Measurements from ENCODE around the gene PDGFRB.

The PDGFRB gene

DNA sequence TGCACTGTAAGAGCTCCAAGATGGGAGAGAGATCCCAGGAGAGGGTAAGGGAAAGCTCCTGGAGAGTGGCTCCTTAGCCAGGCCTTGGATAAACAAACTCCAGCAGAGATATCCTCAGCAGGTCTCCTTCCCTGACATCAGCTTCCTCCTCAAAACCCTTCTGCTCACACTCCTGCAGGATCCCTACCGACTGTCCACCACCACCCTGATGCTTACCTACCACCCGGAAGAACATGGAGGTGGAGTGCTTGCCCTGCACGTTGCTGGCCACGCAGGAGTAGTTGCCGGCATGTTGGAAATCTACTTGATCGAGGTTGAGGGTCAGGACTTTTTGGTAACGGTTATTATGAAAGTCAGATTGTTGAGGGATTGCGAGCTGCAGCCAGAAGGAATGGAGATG, 78.6 kb downstream of the PDGFRB start:
- TF ChIP-seq EZH2phosphoT487 (IDR thresholded peaks at IDR 0.05; ENCODE audit: borderline replicate concordance, low read length), result no peak
- TF ChIP-seq, protein P1, sequence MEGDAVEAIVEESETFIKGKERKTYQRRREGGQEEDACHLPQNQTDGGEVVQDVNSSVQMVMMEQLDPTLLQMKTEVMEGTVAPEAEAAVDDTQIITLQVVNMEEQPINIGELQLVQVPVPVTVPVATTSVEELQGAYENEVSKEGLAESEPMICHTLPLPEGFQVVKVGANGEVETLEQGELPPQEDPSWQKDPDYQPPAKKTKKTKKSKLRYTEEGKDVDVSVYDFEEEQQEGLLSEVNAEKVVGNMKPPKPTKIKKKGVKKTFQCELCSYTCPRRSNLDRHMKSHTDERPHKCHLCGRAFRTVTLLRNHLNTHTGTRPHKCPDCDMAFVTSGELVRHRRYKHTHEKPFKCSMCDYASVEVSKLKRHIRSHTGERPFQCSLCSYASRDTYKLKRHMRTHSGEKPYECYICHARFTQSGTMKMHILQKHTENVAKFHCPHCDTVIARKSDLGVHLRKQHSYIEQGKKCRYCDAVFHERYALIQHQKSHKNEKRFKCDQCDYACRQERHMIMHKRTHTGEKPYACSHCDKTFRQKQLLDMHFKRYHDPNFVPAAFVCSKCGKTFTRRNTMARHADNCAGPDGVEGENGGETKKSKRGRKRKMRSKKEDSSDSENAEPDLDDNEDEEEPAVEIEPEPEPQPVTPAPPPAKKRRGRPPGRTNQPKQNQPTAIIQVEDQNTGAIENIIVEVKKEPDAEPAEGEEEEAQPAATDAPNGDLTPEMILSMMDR (IDR thresholded peaks at IDR 0.05; ENCODE audit: low read depth, low read length, poor library complexity, severe bottlenecking), result no peak
- Histone ChIP-seq H3K36me3 (ENCODE audit: control insufficient read depth, low read length) (no peaks in the 10 kb centered on the region), H3K4me1 (ENCODE audit: control insufficient read depth, low read length) (peaks cover 10% of the 10 kb centered on the region), H3K79me2 (ENCODE audit: control insufficient read depth, low read length) (no peaks in the 10 kb centered on the region), H3K9me3 (ENCODE audit: control insufficient read depth, insufficient read depth, low read length) (no peaks in the 10 kb centered on the region), H3K9me2 (replicated peaks; ENCODE audit: control insufficient read depth, low read length) (no peaks in the 10 kb centered on the region), H3K27me3 (ENCODE audit: control insufficient read depth, low read length) (peaks cover 14% of the 10 kb centered on the region), H3F3A (ENCODE audit: control insufficient read depth, insufficient read depth) (no peaks in the 10 kb centered on the region), H4K20me1 (ENCODE audit: control insufficient read depth, insufficient read depth, low read depth, low read length) (peaks cover 1% of the 10 kb centered on the region; the same call in 1 of the 2 replicates), H3K4me2 (ENCODE audit: low read length) (no peak overlapping the region), H3K27ac (ENCODE audit: low read depth, low read length) (no peak overlapping the region), H3K4me3 (ENCODE audit: low read length) (no peak overlapping the region)

DNA sequence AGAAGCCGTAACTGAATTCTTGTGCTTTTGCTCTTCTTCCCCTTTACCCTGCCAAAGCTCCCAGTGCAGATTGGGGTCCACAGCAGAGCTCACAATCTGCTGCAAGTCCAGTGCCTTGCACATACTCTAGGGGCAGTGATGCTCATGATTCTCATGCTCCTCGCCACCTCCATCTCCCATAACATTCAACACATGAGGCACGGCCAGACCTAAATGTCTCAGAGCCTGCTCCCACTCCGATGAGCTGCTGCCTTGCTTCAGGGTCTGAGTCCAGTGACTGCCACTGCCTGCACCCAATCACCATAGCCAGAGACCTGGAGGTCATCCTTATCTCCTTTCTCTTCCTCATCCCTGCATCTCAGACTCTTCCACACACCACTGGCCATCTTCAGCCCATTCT, 79.8 kb downstream of the PDGFRB start:
- Histone ChIP-seq H3K27ac (ENCODE audit: low read depth, low read length) (no peak overlapping the region), H3K9me2 (replicated peaks; ENCODE audit: control insufficient read depth, low read length) (no peaks in the 10 kb centered on the region), H3K4me1 (ENCODE audit: control insufficient read depth, low read length) (no peaks in the 10 kb centered on the region), H3K4me2 (ENCODE audit: low read length) (no peak overlapping the region), H3K4me3 (ENCODE audit: low read length) (no peak overlapping the region), H3F3A (ENCODE audit: control insufficient read depth, insufficient read depth) (no peaks in the 10 kb centered on the region), H4K20me1 (ENCODE audit: control insufficient read depth, insufficient read depth, low read depth, low read length) (no peaks in the 10 kb centered on the region; the same call in 1 of the 2 replicates), H3K27me3 (ENCODE audit: control insufficient read depth, low read length) (peaks cover 13% of the 10 kb centered on the region; the same call in 1 of the 2 replicates), H3K79me2 (ENCODE audit: control insufficient read depth, low read length) (no peaks in the 10 kb centered on the region), H3K9me3 (ENCODE audit: control insufficient read depth, insufficient read depth, low read length) (no peaks in the 10 kb centered on the region), H3K36me3 (ENCODE audit: control insufficient read depth, low read length) (no peaks in the 10 kb centered on the region)
- TF ChIP-seq, protein P1 (IDR thresholded peaks at IDR 0.05; ENCODE audit: low read depth, low read length, poor library complexity, severe bottlenecking), result no peak
- no peak for TF ChIP-seq EZH2phosphoT487 (IDR thresholded peaks at IDR 0.05; ENCODE audit: borderline replicate concordance, low read length)

- Histone ChIP-seq H3K4me3 (ENCODE audit: low read length) (no peak overlapping the region), H3K36me3 (ENCODE audit: control insufficient read depth, low read length) (no peaks in the 10 kb centered on the region), H3K27ac (ENCODE audit: low read depth, low read length) (no peak overlapping the region), H3K79me2 (ENCODE audit: control insufficient read depth, low read length) (no peaks in the 10 kb centered on the region), H3K27me3 (ENCODE audit: control insufficient read depth, low read length) (peaks cover 13% of the 10 kb centered on the region; the same call in 1 of the 2 replicates), H3K4me2 (ENCODE audit: low read length) (no peak overlapping the region), H3K9me2 (replicated peaks; ENCODE audit: control insufficient read depth, low read length) (no peaks in the 10 kb centered on the region), H4K20me1 (ENCODE audit: control insufficient read depth, insufficient read depth, low read depth, low read length) (no peaks in the 10 kb centered on the region), H3F3A (ENCODE audit: control insufficient read depth, insufficient read depth) (no peaks in the 10 kb centered on the region), H3K4me1 (ENCODE audit: control insufficient read depth, low read length) (no peaks in the 10 kb centered on the region), H3K9me3 (ENCODE audit: control insufficient read depth, insufficient read depth, low read length) (no peaks in the 10 kb centered on the region)
- TF ChIP-seq, protein P1 (IDR thresholded peaks at IDR 0.05; ENCODE audit: low read depth, low read length, poor library complexity, severe bottlenecking), result no peak
- TF ChIP-seq EZH2phosphoT487 (IDR thresholded peaks at IDR 0.05; ENCODE audit: borderline replicate concordance, low read length), result no peak
Measured at GRCh38 chr5:150075233-150075632, 80.4 kb downstream of the PDGFRB start.
